ENCODE data around the gene TNFSF15. TPM values are rescaled to one million over a fixed set of nuclear protein-coding genes. Genes with fewer than 3 reads are reported as not detected.

Gene TNFSF15
- under 0.01 TPM for total RNA-seq

DNA sequence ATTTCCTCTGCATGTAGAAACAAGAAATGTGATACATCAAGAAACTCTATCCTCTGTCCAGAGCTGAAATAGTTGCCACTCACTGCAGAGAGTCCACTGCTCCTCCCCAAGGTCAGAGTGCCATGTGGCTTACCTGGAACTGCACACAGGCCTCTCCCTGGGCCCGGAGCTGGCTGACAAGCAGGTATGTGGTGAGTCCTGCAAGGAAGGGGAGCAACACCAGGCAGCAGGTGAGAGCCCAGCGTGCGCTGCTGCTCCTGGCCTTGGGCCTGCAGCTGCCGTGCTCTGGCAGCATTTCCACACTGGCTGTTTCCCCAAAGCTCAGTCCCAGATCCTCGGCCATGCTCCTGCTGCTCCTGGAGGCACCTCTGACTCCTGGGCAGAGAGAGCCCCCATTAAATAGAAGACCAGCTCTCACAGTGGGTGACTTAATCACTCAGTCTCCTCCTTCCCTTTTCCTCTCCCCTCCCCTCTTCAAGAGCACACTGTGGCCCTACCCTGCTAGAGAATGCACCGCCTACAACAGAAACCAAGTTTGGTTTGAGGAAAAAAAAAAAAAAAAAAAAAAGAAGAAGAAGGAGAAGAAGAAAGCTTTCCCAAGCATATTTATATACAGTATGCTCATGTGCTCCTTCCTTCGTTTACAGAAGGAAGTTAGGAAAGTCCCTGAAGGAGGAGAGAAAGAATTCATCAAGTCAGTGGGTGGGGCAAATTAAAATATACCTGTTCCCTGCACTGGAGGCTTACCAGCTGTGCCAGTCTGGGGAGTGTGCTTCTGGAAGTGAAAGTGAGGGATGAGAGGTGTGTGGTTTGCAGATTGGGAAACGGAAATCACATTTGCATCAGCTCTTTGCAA lies at the start of gene TNFSF15:
TSS of gene TNFSF15 (minus strand) at position 370 of the 856 bp plus-strand sequence. CDS start at position 343, 27 bp downstream.

Other genes with a start within 250 kb of the TNFSF15 start
- gene ATP6V1G1, start 218.3 kb downstream of the TNFSF15 start, total RNA-seq, result 75.7 TPM
- 25.0 TPM for gene TMEM268, start 194.7 kb downstream of the TNFSF15 start, total RNA-seq
- gene TEX53, start 148.2 kb downstream of the TNFSF15 start, total RNA-seq, result not detected
- not detected for gene TEX48, start 123.8 kb downstream of the TNFSF15 start, total RNA-seq
- gene TNFSF8, start 124.6 kb upstream of the TNFSF15 start, total RNA-seq, result 0.31 TPM